SK-N-SH (cell line): ENCODE data around the gene ACE.

ENCODE experiments used
- CHD2 ChIP-seq: fragments of 150-350 bp; IDR thresholded peaks from 2 replicates; pipeline ENCODE4 v1.6.1; 2018; ENCODE audit warnings: low read length; ENCODE audit not compliant: partially characterized antibody
- CTCF ChIP-seq: fragments of 200-600 bp; sonication (generic); IDR thresholded peaks from 2 replicates; pipeline ENCODE4 v1.6.1; 2017; ENCODE audit warnings: antibody characterized with exemption, mild to moderate bottlenecking, moderate library complexity
- EP300 ChIP-seq, 2 experiments: IDR thresholded peaks; 2 replicates each; pipeline versions ENCODE4 v1.4.0 to v1.6.1; 2012; ENCODE audit warnings: borderline replicate concordance in 1 of 2, low read depth in 1 of 2, low read length in 1 of 2
- JUND ChIP-seq: IDR thresholded peaks from 2 replicates; pipeline ENCODE4 v1.4.0; 2012
- MAX ChIP-seq: IDR thresholded peaks from 2 replicates; pipeline ENCODE4 v1.4.0; 2012; ENCODE audit warnings: low read depth
- PBX3 ChIP-seq: IDR thresholded peaks from 2 replicates; pipeline ENCODE4; 2012
- REST ChIP-seq: IDR thresholded peaks from 2 replicates; pipeline ENCODE4 v1.6.1; 2012; ENCODE audit warnings: mild to moderate bottlenecking, low read depth, low read length, moderate library complexity
- RXRA ChIP-seq: IDR thresholded peaks from 2 replicates; pipeline ENCODE4 v1.4.0; 2012; ENCODE audit warnings: low read depth, mild to moderate bottlenecking, borderline replicate concordance
- TAF1 ChIP-seq: IDR thresholded peaks from 2 replicates; pipeline ENCODE4 v1.6.1; 2012; ENCODE audit warnings: low read depth, mild to moderate bottlenecking, low read length, moderate library complexity, borderline replicate concordance
- USF2 ChIP-seq: fragments of 150-350 bp; IDR thresholded peaks from 2 replicates; pipeline ENCODE4 v1.6.1; 2017; ENCODE audit warnings: antibody characterized with exemption, low read length, low read depth, borderline replicate concordance
- YY1 ChIP-seq: IDR thresholded peaks from 2 replicates; pipeline ENCODE4 v1.4.0; 2012; ENCODE audit warnings: low read depth, mild to moderate bottlenecking

GRCh38 chr17:63514477-63514876 lies 37.6 kb downstream of the ACE start:
- TF ChIP-seq TAF1 (no peak), USF2 (no peak), CTCF (no peak), REST (no peak), RXRA (no peak), PBX3 (no peak), YY1 (no peak), JUND (no peak), MAX (no peak), CHD2 (no peak), EP300 (IDR thresholded peaks at IDR 0.05; ENCODE audit: borderline replicate concordance in 1 of 2, low read depth in 1 of 2, low read length in 1 of 2) (no peak)
